ENCODE measurements around the gene METTL2A. TPM values are rescaled to one million over a fixed set of nuclear protein-coding genes. Genes with fewer than 3 reads are reported as not detected.
"Not testable (repeated sequence)": the region's sequence is repeated elsewhere in the genome, so short reads cannot be mapped to it uniquely, and the experiment has no call there.

METTL2A gene
- total RNA-seq, 1 donor from 2014 or later, result 35.7 TPM

GRCh38 chr17:62444063-62444462 lies 20.4 kb downstream of the METTL2A start:
- DNase-seq (ENCODE audit: low spot score), result no peak
- H3K36me3 Mint-ChIP-seq, result peaks cover 23% of the 10 kb centered on the region
- Histone ChIP-seq H3K9me3 (ENCODE audit: low read depth) (no peaks in the 10 kb centered on the region), H2AFZ (replicated peaks) (no peak overlapping the region), H3K4me3 (no peak overlapping the region), H4K20me1 (ENCODE audit: low read depth) (no peaks in the 10 kb centered on the region), H3K27me3 (no peaks in the 10 kb centered on the region), H3K79me2 (ENCODE audit: low read depth) (no peaks in the 10 kb centered on the region), H3K4me1 (no peaks in the 10 kb centered on the region), H3K4me2 (no peak overlapping the region), H3F3A (ENCODE audit: low read depth) (no peaks in the 10 kb centered on the region), H3K9ac (no peak overlapping the region), H3K36me3 (peaks cover 4% of the 10 kb centered on the region), H3K27ac (no peak overlapping the region)
- no peaks in the 10 kb centered on the region for H3K27me3 Mint-ChIP-seq (ENCODE audit: insufficient read depth, low read depth)
- H3K4me1 Mint-ChIP-seq, result no peaks in the 10 kb centered on the region
- TF ChIP-seq EZH2 (IDR thresholded peaks at IDR 0.05) (no peak), EZH2phosphoT487 (IDR thresholded peaks at IDR 0.05) (no peak), CTCF (IDR thresholded peaks at IDR 0.05) (no peak)
- H3K9me3 Mint-ChIP-seq, result no peaks in the 10 kb centered on the region
- H3K4me3 Mint-ChIP-seq, result no peak overlapping the region
- H3K27ac Mint-ChIP-seq, result no peak overlapping the region

- peaks cover 19% of the 10 kb centered on the region for H3K36me3 Mint-ChIP-seq
- H4K20me1 ChIP-seq (ENCODE audit: low read depth); H2AFZ ChIP-seq (replicated peaks); H3K9me3 Mint-ChIP-seq; H3K27me3 Mint-ChIP-seq (ENCODE audit: insufficient read depth, low read depth); H3K4me3 ChIP-seq; H3K27me3 ChIP-seq; H3K27ac Mint-ChIP-seq; H3K4me3 Mint-ChIP-seq; H3K4me1 Mint-ChIP-seq; H3K4me1 ChIP-seq; DNase-seq (ENCODE audit: low spot score); H3K36me3 ChIP-seq; H3K79me2 ChIP-seq (ENCODE audit: low read depth); H3K9me3 ChIP-seq (ENCODE audit: low read depth); H3K9ac ChIP-seq; H3F3A ChIP-seq (ENCODE audit: low read depth); H3K4me2 ChIP-seq; H3K27ac ChIP-seq: not testable (repeated sequence)
These were observed 22.1 kb downstream of the METTL2A start for GRCh38 chr17:62445791-62446190.

- not testable (repeated sequence) for H4K20me1 ChIP-seq (ENCODE audit: low read depth); H3K79me2 ChIP-seq (ENCODE audit: low read depth); H3K4me1 Mint-ChIP-seq; H3K4me3 ChIP-seq; H3K9me3 ChIP-seq (ENCODE audit: low read depth); H3K4me1 ChIP-seq; H2AFZ ChIP-seq (replicated peaks); H3K4me3 Mint-ChIP-seq; H3K27ac Mint-ChIP-seq; H3K27me3 ChIP-seq; H3K9ac ChIP-seq; H3K36me3 ChIP-seq; H3K9me3 Mint-ChIP-seq; DNase-seq (ENCODE audit: low spot score); H3K27ac ChIP-seq; H3F3A ChIP-seq (ENCODE audit: low read depth); H3K27me3 Mint-ChIP-seq (ENCODE audit: insufficient read depth, low read depth); H3K4me2 ChIP-seq
- peaks cover 14% of the 10 kb centered on the region for H3K36me3 Mint-ChIP-seq
These were observed 28.5 kb downstream of the METTL2A start for GRCh38 chr17:62452195-62452594.

- H3K27ac ChIP-seq; H3K4me2 ChIP-seq; H3K36me3 ChIP-seq; DNase-seq (ENCODE audit: low spot score); H3K9me3 Mint-ChIP-seq; H3K4me3 ChIP-seq; H3K79me2 ChIP-seq (ENCODE audit: low read depth); H2AFZ ChIP-seq (replicated peaks); H3K27ac Mint-ChIP-seq; H3K4me3 Mint-ChIP-seq; H3K4me1 ChIP-seq; H3K36me3 Mint-ChIP-seq; H4K20me1 ChIP-seq (ENCODE audit: low read depth); H3F3A ChIP-seq (ENCODE audit: low read depth); H3K9me3 ChIP-seq (ENCODE audit: low read depth); H3K9ac ChIP-seq; H3K4me1 Mint-ChIP-seq; H3K27me3 ChIP-seq; H3K27me3 Mint-ChIP-seq (ENCODE audit: insufficient read depth, low read depth): not testable (repeated sequence)
These were observed 29.3 kb downstream of the METTL2A start for GRCh38 chr17:62453041-62453440.

GRCh38 chr17:62453656-62454055 lies 30.0 kb downstream of the METTL2A start:
- peak overlapping the region; percentile 35 for H3K27ac ChIP-seq

GRCh38 chr17:62454111-62454510 lies 30.4 kb downstream of the METTL2A start:
- H3K36me3 ChIP-seq; DNase-seq (ENCODE audit: low spot score); H3K79me2 ChIP-seq (ENCODE audit: low read depth); H3K4me1 Mint-ChIP-seq; H3K9me3 Mint-ChIP-seq; H3F3A ChIP-seq (ENCODE audit: low read depth); H3K4me3 Mint-ChIP-seq; H2AFZ ChIP-seq (replicated peaks); H3K27me3 ChIP-seq; H3K27me3 Mint-ChIP-seq (ENCODE audit: insufficient read depth, low read depth); H3K36me3 Mint-ChIP-seq; H3K4me1 ChIP-seq; H4K20me1 ChIP-seq (ENCODE audit: low read depth); H3K27ac Mint-ChIP-seq; H3K9ac ChIP-seq; H3K9me3 ChIP-seq (ENCODE audit: low read depth); H3K4me3 ChIP-seq: not testable (repeated sequence)
- H3K4me2 ChIP-seq, result peak overlapping the region; percentile 11
- peak overlapping the region; percentile 35 for H3K27ac ChIP-seq

More at GRCh38 chr17:62453656-62454055, 30.0 kb downstream of the METTL2A start:
- not testable (repeated sequence) for H3K36me3 Mint-ChIP-seq; H3K4me3 Mint-ChIP-seq; H3K4me1 Mint-ChIP-seq; H3K9me3 Mint-ChIP-seq; H3K9me3 ChIP-seq (ENCODE audit: low read depth); H3K27me3 ChIP-seq; H4K20me1 ChIP-seq (ENCODE audit: low read depth); H3K27me3 Mint-ChIP-seq (ENCODE audit: insufficient read depth, low read depth); H3K36me3 ChIP-seq; DNase-seq (ENCODE audit: low spot score); H2AFZ ChIP-seq (replicated peaks); H3K4me1 ChIP-seq; H3F3A ChIP-seq (ENCODE audit: low read depth); H3K79me2 ChIP-seq (ENCODE audit: low read depth); H3K27ac Mint-ChIP-seq; H3K9ac ChIP-seq; H3K4me3 ChIP-seq
- H3K4me2 ChIP-seq, result peak overlapping the region; percentile 11

Data from neural progenitor cell (in vitro differentiated cells).